GM20431 (cell line): Measurements from ENCODE around the gene AICDA.

ENCODE experiments used
- in situ Hi-C: fragments of 300-500 bp; cut with MseI, MboI; formaldehyde crosslinking; loops from one replicate; pipeline ENCODE4 v1.15.0; 2020; ENCODE audit warnings: low sequenced_read_pairs; ENCODE audit not compliant: unreplicated experiment

AICDA gene

DNA sequence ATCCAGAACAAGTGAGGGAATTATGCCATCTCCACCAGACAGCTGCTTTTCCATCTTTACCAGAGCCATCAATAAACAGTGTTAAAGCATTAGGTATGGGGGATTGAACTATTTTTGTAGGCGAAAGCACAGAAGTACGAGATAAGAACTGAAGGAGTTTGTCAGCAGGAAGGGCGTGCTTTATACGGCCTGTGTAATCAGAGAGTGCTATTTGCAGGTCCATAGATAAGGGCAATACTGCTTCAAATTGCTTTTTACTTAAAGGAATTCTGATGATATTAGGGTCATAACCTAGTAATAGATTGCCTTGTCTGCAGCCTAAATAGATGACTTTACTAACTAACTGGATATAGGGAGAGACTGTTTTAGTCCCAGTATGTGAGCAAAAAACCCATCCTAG is 51.6 kb downstream of the AICDA start:
- in situ Hi-C loops: no loop called here

DNA sequence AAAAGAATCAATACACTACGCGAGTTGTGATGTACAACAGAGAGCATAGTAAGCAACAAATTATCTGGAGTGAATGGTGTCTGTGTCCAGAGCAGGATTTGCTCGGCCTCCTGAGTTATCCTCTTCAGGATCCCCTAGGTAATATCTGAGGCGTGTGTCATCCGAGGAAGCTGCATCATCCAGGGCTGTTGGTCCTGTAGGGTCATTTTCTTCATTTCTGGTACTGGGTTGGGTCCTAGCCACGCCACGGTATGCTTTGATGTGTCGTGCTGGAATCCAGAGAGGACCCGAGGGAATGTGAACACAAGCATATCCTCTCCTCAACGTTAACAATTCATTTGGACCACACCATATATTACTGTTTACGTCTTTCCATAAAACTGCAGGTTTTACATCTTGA is 53.0 kb downstream of the AICDA start:
- in situ Hi-C loops: no loop called here

DNA sequence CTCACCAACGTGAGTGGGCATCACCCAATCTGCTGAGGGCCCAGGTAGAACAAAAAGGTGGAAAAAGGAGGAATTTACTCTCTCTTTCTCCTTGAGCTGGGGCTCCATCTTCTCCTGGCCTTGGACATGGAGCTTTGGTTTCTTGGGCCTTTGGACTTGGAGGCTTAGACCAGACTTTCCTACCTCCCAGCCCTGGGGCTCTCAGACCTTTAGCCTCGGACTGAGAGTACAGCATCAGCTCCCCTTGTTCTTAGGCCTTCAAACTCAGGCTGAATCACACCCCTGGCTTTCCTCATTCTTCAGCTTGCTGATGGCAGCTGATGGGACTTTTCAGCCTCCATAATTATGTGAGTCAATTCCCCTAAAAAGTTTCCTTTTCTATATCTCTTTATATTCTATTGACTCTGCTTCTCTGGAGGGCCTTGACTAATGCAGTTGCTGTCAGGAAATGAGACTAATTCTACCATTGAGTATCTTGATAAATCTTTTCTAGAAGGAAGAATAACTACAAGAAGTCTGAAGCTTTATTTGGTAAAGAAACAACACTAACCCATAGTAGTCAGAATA is 56.0 kb downstream of the AICDA start:
- in situ Hi-C loops: no loop called here

DNA sequence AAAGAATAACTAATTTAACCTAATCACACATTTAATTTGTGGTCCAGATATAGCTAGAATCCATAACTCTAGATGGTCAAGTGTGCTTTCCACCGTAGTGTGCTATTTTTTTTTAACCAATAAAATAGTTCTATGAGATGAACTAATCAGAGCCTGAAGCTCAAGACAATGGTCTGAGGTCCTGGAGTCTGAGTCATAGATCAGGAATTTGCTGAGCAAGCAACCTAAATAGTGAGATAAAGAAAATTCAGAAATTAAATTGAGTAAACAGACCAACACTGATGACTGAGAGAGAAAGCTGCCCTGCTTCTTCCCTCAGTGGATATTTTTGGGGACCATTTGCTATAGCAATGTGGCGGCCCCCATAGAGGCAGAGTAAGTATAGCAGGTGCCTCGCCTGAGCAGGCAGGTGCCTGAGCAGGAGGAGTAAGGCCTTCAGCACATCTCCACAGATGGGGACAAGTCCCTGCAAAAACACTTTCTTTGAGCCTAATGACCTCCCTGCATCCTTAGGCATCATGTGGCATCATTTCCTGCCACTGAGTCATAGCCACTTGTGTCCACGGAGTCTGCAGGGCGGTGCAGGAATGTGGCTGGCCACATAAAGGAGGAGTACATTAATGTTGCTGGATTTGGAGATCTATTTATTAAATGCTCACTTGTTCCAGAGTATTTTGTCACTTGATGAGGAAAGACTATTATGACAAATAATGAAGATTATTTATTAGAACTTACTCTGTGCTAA is 58.0 kb downstream of the AICDA start:
- in situ Hi-C loops: no loop called here

DNA sequence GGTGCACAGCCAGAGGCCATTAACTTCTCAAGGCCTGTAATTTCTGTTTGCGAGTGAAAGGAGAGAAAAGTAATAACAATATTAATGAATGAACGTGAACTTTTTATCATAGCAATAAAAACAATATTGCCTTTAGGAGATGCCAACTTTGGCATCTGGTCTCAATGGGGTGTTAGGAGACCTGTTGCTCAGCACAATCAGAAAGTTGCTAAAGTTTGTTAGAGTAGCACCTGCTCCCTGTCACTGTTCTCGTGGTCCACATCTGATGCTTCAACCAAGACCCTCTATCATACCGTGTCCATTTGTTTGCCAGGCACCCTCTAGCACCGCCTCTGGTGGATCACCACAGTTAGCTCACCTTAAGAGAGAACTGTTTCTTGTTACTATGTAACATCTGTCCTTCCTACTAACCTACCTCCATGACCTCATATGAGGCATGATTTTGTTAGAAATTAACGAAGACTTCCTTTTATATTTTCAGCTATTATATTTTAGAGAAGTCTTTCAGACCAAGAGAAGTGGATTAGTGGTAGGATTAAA is 59.5 kb downstream of the AICDA start:
- in situ Hi-C loops: no loop called here
